GM10847 (cell line): ENCODE results near the gene GRIN3A.

Experiments
- POLR2A ChIP-seq: IDR thresholded peaks from 2 replicates; pipeline ENCODE4 v1.6.1; 2011; ENCODE audit not compliant: insufficient read length; ENCODE audit errors: extremely low read depth

The GRIN3A gene

GRCh38 chr9:101664453-101664852, 74.0 kb downstream of the GRIN3A start:
- no peak for TF ChIP-seq POLR2A

GRCh38 chr9:101652601-101653175, 85.8 kb downstream of the GRIN3A start:
- no peak for TF ChIP-seq POLR2A

GRCh38 chr9:101650142-101650541, 88.3 kb downstream of the GRIN3A start:
- TF ChIP-seq POLR2A = no peak

GRCh38 chr9:101648493-101648892, 90.0 kb downstream of the GRIN3A start:
- TF ChIP-seq POLR2A = no peak

- TF ChIP-seq POLR2A = no peak
Measured at GRCh38 chr9:101639785-101640665, 98.4 kb downstream of the GRIN3A start.

GRCh38 chr9:101639311-101639710, 99.1 kb downstream of the GRIN3A start:
- TF ChIP-seq POLR2A = no peak

- no peak for TF ChIP-seq POLR2A
Measured at GRCh38 chr9:101636247-101636646, 102.2 kb downstream of the GRIN3A start.

GRCh38 chr9:101635473-101635872, 103.0 kb downstream of the GRIN3A start:
- TF ChIP-seq POLR2A = no peak

GRCh38 chr9:101634741-101635409, 103.6 kb downstream of the GRIN3A start:
- no peak for TF ChIP-seq POLR2A

- no peak for TF ChIP-seq POLR2A
Measured at GRCh38 chr9:101632611-101633010, 105.8 kb downstream of the GRIN3A start.

GRCh38 chr9:101631892-101632291, 106.6 kb downstream of the GRIN3A start:
- TF ChIP-seq POLR2A = no peak

- TF ChIP-seq POLR2A = no peak
Measured at GRCh38 chr9:101629636-101630035, 108.8 kb downstream of the GRIN3A start.

GRCh38 chr9:101628173-101628572, 110.3 kb downstream of the GRIN3A start:
- TF ChIP-seq POLR2A = no peak

- no peak for TF ChIP-seq POLR2A
Measured at GRCh38 chr9:101626295-101626694, 112.2 kb downstream of the GRIN3A start.

- no peak for TF ChIP-seq POLR2A
Measured at GRCh38 chr9:101625876-101626275, 112.6 kb downstream of the GRIN3A start.

GRCh38 chr9:101620452-101620851, 118.0 kb downstream of the GRIN3A start:
- no peak for TF ChIP-seq POLR2A
